Dendritic cell treated with granulocyte-macrophage colony-stimulating factor and Interleukin-4, amounts not matched to agents 40 ng/mL and 50 ng/mL, for 4 days (primary cell): ENCODE measurements around the gene SMC4.

ENCODE experiments used
- H3K27ac Mint-ChIP-seq: one replicate; pipeline ENCODE4 v1.8.0; 2022; ENCODE audit warnings: mild to moderate bottlenecking, mixed read lengths
- H3K27me3 Mint-ChIP-seq: one replicate; pipeline ENCODE4 v1.8.0; 2022; ENCODE audit warnings: mild to moderate bottlenecking, mixed read lengths
- H3K36me3 Mint-ChIP-seq: one replicate; pipeline ENCODE4 v1.8.0; 2022; ENCODE audit warnings: low read depth, mixed read lengths
- H3K4me1 Mint-ChIP-seq: one replicate; pipeline ENCODE4 v1.8.0; 2022; ENCODE audit warnings: low read depth, mixed read lengths
- H3K4me3 Mint-ChIP-seq: one replicate; pipeline ENCODE4 v1.8.0; 2022; ENCODE audit warnings: mild to moderate bottlenecking, moderate library complexity, mixed read lengths
- H3K9me3 Mint-ChIP-seq: one replicate; pipeline ENCODE4 v1.8.0; 2022; ENCODE audit warnings: mixed read lengths
- intact Hi-C: fragments of 100-400 bp; cut with micrococcal nuclease; formaldehyde crosslinking; loops from one replicate; pipeline ENCODE4 v1.15.0; 2022

Gene SMC4

DNA sequence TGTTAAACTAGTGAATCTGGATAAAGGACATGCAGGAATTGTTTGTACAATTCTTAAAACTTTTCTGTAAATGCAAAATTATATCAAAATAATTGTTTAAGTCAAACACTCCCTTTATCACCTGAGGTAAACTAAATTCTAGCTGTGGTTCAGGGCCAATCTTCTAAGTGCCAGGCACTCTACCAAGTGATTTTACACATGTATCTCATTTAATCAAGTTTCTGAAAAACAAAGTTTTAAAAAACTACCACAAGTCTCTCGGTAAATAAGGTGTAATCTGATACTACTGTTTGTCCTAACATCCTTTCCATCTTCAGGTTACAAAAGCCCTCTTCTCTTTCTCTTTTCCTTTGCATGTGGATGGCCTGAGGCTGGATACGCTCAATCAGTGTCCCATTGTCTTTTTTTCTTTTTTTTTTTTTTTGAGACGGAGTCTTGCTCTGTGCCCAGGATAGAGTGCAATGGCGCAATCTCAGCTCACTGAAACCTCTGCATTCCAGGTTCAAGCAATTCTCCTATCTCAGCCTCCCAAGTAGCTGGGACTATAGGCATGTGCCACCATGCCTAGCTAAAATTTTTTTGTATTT is 19.7 kb upstream of the SMC4 start:
- Mint-ChIP-seq H3K4me3 (no peak overlapping the region), H3K4me1 (no peaks in the 10 kb centered on the region), H3K27me3 (no peaks in the 10 kb centered on the region), H3K27ac (no peak overlapping the region), H3K36me3 (peaks cover 5% of the 10 kb centered on the region), H3K9me3 (no peaks in the 10 kb centered on the region)
- intact Hi-C loops, result no loop called here

DNA sequence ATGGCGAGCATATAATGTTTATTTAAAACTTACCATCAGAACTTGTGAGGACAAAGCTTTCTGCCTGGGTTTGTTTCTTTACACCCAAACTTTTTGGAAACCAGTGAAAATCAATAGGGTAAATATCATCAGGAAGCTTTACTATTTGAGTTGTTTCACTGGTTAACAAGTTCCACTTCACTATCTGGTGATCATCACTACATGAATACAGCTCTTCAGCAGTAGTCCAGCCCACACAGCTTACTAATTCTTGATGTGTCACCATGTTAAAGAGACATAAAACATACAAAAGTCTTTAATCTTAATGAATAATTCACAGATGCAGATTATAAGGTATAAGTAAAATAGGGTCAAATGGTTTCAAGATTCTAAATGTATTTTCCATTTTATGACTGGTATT is 18.0 kb upstream of the SMC4 start:
- Mint-ChIP-seq H3K4me1 (no peaks in the 10 kb centered on the region), H3K36me3 (no peaks in the 10 kb centered on the region), H3K27ac (no peak overlapping the region), H3K9me3 (no peaks in the 10 kb centered on the region), H3K4me3 (no peak overlapping the region), H3K27me3 (no peaks in the 10 kb centered on the region)
- intact Hi-C loops, result no loop called here

DNA sequence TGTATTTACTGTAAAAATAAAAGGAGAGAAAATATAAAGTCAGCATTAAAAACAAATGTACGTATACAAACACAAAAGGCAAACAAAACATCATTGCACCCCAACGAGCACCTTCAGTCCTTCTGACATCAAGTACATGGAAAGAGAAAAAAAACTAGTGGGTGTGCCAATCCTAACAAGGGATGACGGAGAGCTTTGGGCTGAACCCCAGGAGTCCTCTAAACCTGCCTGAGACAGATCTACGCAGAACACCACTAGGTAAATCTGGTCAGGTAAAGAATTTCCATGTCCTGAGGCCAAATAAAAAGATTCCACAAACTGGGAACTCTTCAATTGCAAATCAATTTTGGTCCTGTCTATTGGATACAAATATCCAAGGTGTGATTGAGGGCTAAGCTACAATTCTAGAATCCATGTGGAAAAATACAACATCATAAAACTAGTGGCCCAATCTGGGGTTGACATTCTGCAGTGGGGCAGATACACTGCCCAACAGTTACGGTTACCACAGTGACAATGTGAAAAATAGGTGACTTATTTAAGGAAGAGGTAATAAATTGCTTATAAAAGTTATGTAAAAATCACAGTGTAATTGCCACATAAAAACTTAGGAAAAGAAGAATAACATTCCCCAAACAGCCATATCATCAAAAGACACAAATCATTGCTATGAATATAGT is 14.7 kb upstream of the SMC4 start:
- Mint-ChIP-seq H3K4me3 (no peak overlapping the region), H3K9me3 (no peaks in the 10 kb centered on the region), H3K27ac (no peak overlapping the region)

DNA sequence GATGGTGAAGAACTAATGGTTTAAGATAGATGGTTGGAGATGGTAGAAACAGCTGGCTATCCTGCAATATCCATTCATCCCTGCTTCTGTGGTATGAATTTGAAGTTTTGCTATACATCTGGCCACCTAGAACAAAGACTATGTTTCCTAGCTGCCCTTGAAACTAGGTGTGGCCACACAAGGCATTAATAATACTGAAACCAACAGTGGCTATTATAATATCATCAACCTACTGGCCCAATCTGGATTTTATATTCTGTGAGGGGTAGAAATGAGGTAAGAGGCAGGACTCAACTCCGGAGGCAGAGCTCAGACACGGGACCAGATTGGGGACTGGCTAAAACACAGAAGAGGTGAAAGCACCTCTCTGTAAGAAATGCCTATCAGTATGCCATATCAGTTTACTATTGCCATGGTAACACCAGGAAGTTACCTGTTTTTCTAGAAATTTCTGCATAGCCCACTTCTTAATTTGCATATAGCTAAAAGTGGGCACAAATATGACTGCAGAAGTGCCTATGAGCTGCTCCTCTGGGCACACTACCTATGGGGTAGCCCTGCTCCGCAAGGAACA is 8.8 kb upstream of the SMC4 start:
- H3K27ac Mint-ChIP-seq, result no peak overlapping the region
- no peaks in the 10 kb centered on the region for H3K9me3 Mint-ChIP-seq
- H3K36me3 Mint-ChIP-seq, result no peaks in the 10 kb centered on the region
- no peak overlapping the region for H3K4me3 Mint-ChIP-seq
- no peaks in the 10 kb centered on the region for H3K27me3 Mint-ChIP-seq
- H3K4me1 Mint-ChIP-seq, result peaks cover 5% of the 10 kb centered on the region
- intact Hi-C loops, result no loop called here

More for the DNA sequence above, 14.7 kb upstream of the SMC4 start:
- intact Hi-C loops, result no loop called here
- H3K36me3 Mint-ChIP-seq, result no peaks in the 10 kb centered on the region
- no peaks in the 10 kb centered on the region for H3K4me1 Mint-ChIP-seq
- no peaks in the 10 kb centered on the region for H3K27me3 Mint-ChIP-seq

DNA sequence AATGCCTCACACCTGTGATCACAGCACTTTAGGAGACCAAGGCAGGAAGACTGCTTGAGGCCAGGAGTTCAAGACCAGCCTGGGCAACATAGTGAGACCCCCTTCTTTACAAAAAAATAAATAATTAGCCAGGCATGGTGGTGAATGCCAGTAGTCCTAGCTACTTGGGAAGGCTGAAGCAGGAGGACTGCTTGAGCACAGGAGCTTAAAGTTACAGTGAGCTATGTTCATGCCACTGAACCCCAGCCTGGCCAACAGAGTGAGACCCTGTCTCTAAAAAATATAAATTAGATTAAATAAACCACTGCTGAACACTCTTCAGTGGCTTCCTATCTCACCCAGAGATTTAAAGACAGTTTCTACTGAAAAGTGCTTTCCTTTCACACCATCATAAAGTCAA is 6.7 kb upstream of the SMC4 start:
- Mint-ChIP-seq H3K4me1 (peaks cover 5% of the 10 kb centered on the region), H3K27ac (no peak overlapping the region), H3K27me3 (no peaks in the 10 kb centered on the region), H3K36me3 (no peaks in the 10 kb centered on the region), H3K9me3 (no peaks in the 10 kb centered on the region), H3K4me3 (no peak overlapping the region)
- intact Hi-C loops, result no loop called here

DNA sequence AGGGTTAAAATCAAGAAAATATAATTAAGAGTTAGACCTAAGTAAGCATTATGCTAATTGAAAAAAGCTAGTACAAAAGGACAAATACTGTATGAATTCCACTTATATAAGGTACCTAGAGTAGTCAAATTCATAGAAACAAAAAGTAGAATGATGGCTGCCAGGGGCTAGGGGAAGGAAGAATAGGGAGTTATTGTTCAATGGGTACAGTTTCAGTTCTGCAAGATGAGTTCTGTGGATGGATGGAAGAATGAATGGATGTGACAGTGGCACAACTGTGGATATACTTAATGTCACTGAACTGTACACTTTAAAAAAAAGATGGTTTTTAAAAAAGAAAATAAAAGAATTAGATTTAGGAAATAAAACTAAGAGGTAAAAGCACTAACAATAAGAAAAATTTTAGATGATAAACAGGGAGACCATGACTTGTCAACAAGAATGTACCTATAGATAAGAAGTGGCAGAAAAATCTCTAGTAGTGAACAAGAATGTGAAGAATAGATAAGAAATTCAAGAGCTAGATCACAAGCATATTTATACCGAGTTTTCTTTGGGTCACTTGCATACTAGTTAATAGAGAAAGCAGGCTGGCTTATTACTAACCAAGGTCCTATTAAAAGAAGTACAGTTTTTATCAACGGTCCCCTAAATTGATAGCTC is 6.0 kb upstream of the SMC4 start:
- intact Hi-C loops, result no loop called here
- no peak overlapping the region for H3K4me3 Mint-ChIP-seq
- no peak overlapping the region for H3K27ac Mint-ChIP-seq
- H3K36me3 Mint-ChIP-seq, result no peaks in the 10 kb centered on the region
- H3K4me1 Mint-ChIP-seq, result peaks cover 10% of the 10 kb centered on the region
- H3K9me3 Mint-ChIP-seq, result no peaks in the 10 kb centered on the region
- H3K27me3 Mint-ChIP-seq, result no peaks in the 10 kb centered on the region

DNA sequence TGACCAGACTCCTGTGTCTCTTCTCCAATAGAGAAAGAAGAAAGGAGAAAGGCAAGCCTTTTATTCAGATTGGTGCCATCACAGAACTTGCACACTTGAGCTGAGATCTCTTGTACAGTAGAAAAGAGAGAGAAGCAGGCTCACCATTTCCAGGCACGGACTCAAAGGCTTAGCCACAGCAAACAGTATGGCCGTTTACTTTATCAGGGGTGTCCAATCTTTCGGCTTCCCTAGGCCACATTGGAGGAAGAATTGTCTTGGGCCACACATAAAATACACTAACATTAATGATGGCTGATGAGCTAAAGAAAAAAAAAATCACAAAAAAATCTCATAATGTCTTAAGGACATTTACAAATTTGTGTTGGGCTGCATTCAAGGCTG is 5.4 kb upstream of the SMC4 start:
- Mint-ChIP-seq H3K27ac (no peak overlapping the region), H3K4me1 (peaks cover 13% of the 10 kb centered on the region), H3K9me3 (no peaks in the 10 kb centered on the region), H3K27me3 (no peaks in the 10 kb centered on the region), H3K36me3 (peaks cover 4% of the 10 kb centered on the region), H3K4me3 (no peak overlapping the region)
- intact Hi-C loops, result no loop called here

DNA sequence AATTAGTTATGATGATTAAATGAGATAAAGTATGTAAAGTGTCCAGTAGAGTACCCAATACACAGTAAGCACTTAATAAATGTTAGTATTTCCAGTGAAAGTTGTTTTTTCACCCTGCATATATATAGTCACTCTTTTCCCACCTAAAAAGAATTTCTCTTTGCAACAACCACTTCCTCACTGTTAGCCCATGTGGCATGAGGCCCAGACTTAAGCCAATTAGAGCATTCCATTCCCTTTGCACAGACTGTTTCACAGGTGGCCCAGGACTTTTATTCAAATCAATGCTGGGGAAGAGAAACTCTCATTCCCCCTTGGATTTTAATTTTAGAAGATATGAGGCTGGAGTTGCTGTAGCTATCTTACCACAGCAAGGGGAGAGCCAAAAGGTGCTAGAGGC is 4.2 kb upstream of the SMC4 start:
- Mint-ChIP-seq H3K9me3 (no peaks in the 10 kb centered on the region), H3K4me1 (peaks cover 13% of the 10 kb centered on the region), H3K27me3 (no peaks in the 10 kb centered on the region), H3K4me3 (no peak overlapping the region), H3K36me3 (peaks cover 17% of the 10 kb centered on the region), H3K27ac (no peak overlapping the region)
- intact Hi-C loops, result no loop called here

DNA sequence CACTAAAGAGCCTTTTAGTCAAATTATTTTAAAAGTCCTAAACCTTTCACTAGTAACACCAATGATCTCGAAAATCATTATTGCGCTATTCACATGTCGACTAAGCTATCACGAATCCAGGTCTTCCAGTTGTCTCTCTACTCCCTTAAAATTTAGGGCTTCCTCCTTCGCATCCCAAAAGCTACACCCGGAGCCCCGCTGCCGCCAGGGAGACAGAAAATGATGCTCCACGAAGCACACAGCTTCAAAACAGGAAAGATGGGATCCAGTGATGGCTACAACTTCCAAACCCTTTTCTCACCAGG is 678 bp upstream of the SMC4 start:
- H3K4me3 Mint-ChIP-seq, result peak overlapping the region; percentile 81

DNA sequence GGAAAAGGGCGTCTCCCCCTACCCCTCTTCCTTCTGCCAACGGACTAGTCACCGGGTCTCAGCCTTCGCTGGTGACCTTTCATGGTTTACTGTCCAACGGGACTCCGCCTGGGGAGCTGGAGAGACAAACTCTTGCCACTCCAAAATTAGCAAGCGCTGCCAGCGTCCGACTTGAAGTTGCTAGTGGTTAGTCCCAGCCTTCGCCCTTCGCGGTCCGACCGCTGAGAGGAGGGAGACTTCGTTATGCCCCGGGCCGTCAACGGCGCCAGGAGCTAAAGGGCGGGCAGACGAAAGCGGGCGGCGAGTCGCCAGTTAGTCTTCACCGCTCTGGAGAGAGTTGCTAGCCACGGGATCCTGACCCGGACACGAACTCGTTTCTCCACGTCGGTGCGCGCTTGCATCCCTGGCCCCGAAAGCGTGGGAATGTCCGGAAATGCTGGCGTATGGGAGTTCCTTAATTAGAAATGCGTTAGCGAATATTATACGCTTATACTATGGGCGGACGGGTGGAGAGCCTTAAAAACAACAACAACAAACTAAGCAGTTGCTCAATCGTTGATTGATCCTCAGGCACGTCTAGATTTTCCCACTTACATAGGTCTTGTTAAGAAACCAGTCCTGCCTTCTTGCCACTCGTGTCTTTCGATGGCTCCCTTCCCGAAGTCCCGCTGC is 716 bp downstream of the SMC4 start:
- no peaks in the 10 kb centered on the region for H3K27me3 Mint-ChIP-seq
- peaks cover 29% of the 10 kb centered on the region for H3K36me3 Mint-ChIP-seq
- intact Hi-C loops, result loop anchor here (5.0 to 10.0 kb wide), 3 partner anchors 47 to 822 kb away; partner anchors contain the start of genes KPNA4, NMD3 and TRIM59
- H3K27ac Mint-ChIP-seq, result peak overlapping the region; percentile 96
- H3K4me1 Mint-ChIP-seq, result peaks cover 35% of the 10 kb centered on the region
- peak overlapping the region; percentile 81 for H3K4me3 Mint-ChIP-seq
- H3K9me3 Mint-ChIP-seq, result no peaks in the 10 kb centered on the region

More for the DNA sequence above, 678 bp upstream of the SMC4 start:
- Mint-ChIP-seq H3K36me3 (peaks cover 23% of the 10 kb centered on the region), H3K9me3 (no peaks in the 10 kb centered on the region), H3K27ac (peak overlapping the region; percentile 96), H3K27me3 (no peaks in the 10 kb centered on the region), H3K4me1 (peaks cover 31% of the 10 kb centered on the region)
- intact Hi-C loops, result no loop called here

DNA sequence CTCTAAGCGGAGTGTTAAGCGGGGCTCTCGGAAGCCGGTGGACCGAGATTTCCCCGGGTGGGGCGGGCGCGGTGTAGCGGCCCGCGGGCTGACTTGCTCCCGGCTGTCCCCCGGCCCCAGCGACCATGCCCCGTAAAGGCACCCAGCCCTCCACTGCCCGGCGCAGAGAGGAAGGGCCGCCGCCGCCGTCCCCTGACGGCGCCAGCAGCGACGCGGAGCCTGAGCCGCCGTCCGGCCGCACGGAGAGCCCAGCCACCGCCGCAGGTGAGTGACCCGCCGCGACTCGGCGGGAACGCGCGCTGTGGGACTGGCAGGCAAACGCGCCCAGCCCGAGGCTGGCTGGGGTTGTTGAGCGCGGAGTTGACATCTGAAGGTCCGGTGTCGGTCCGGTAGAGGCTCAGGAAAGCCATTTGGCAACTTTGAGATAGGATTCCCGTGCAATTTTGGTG is 1.3 kb downstream of the SMC4 start:
- Mint-ChIP-seq H3K4me1 (peaks cover 35% of the 10 kb centered on the region), H3K4me3 (peak overlapping the region; percentile 81), H3K27me3 (no peaks in the 10 kb centered on the region), H3K36me3 (peaks cover 29% of the 10 kb centered on the region), H3K9me3 (no peaks in the 10 kb centered on the region), H3K27ac (peak overlapping the region; percentile 96)
- intact Hi-C loops, result loop anchor here (5.0 to 10.0 kb wide), 3 partner anchors 47 to 822 kb away; partner anchors contain the start of genes KPNA4, NMD3 and TRIM59

DNA sequence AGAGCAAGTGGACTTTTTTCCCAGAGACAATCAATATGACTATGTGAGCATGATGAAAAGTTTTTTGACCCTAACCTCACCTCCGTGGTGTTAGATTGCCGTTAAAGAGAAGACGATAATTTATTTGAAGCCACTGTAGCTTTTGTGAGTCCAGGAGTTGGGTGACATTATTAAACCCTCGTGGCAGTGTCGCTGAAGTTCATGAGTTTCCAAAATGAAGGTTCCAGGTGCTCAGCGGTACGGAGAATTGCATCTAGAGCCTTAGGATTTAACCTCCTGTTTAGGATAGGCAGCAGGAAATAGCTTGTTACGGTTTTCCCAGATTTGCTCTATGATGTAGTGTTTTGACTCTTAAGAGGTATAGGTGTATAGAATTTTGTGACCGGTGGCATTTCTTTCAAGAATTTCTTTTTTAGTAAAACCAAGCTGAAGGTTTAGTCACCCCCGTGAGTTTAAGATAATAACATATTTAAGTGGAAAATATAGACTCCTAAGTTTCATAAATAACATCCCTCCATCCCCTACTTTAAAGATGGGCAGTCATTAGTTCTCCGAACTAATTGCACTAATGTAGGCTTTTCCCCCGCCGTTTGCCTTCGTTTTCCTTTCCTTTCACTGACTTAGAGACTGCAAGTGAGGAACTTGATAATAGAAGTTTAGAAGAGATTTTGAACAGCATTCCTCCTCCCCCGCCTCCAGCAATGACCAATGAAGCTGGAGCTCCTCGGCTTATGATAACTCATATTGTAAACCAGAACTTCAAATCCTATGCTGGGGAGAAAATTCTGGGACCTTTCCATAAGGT is 2.0 kb downstream of the SMC4 start:
- Mint-ChIP-seq H3K9me3 (no peaks in the 10 kb centered on the region), H3K36me3 (peaks cover 29% of the 10 kb centered on the region), H3K4me1 (peaks cover 35% of the 10 kb centered on the region), H3K27ac (peak overlapping the region; percentile 96), H3K27me3 (no peaks in the 10 kb centered on the region), H3K4me3 (peak overlapping the region; percentile 81)
- intact Hi-C loops, result loop anchor here (5.0 to 10.0 kb wide), 3 partner anchors 46 to 821 kb away; partner anchors contain the start of genes KPNA4, NMD3 and TRIM59
